HepG2 (cell line): ENCODE results near the gene AK3. TPM values are rescaled to one million over a fixed set of nuclear protein-coding genes. Genes with fewer than 3 reads are reported as not detected.
"Not testable (repeated sequence)": the region's sequence is repeated elsewhere in the genome, so short reads cannot be mapped to it uniquely, and the experiment has no call there.

Experiments
- ATAC-seq: fragments of 200-7000 bp; cut with Tn5 transposase; 3 replicates; pipeline ENCODE4 v1.9.1; 2020; ENCODE audit warnings: mild to moderate bottlenecking, moderate library complexity
- BruUV-seq: library from RNA; stranded (reverse); fragments of 400-500 nt; replicated peaks from 2 replicates; lab custom pipeline; 2021; lab: Mats Ljungman, UMichigan
- CTCF ChIA-PET: fragments of 300-600 bp; formaldehyde crosslinking; extraction: SDS; loops from one replicate; lab custom pipeline; 2021; ENCODE audit warnings: low total read pairs, inconsistent platforms, low intra/inter-chr PET ratio; lab: Yijun Ruan, JAX
- POLR2A ChIA-PET: fragments of 350-600 bp; sonication (Branson Sonifier 250); formaldehyde crosslinking; loops from one replicate; lab custom pipeline; 2020; ENCODE audit warnings: antibody characterized with exemption, inconsistent platforms; lab: Yijun Ruan, JAX
- DNase-seq: peaks from one replicate; pipeline ENCODE4 v3.0.0-alpha.2; 2015; ENCODE audit warnings: low spot score
- FAIRE-seq: peaks from 3 replicates; lab custom pipeline; 2011; peaks lifted over from hg19 to GRCh38; lab: Jason Lieb, UNC
- H2AFZ ChIP-seq: one replicate; pipeline ENCODE4 v1.6.1; 2011; ENCODE audit warnings: low read length, inconsistent platforms
- H3K27ac ChIP-seq: fragments of 300-600 bp; 3 replicates; pipeline ENCODE4 v1.8.0; 2011; ENCODE audit warnings: mixed run types, mild to moderate bottlenecking, mixed read lengths, low read length, inconsistent platforms; ENCODE audit not compliant: insufficient read depth; ENCODE audit errors: extremely low read length
- H3K27me3 ChIP-seq, 2 experiments: fragments of 200-600 bp in 1 of 2; 2 replicates in 1 of 2; 3 replicates in 1 of 2; pipeline versions ENCODE4 v1.6.0 to v1.8.0; 2011; ENCODE audit warnings: low read length in 2 of 2, mild to moderate bottlenecking in 2 of 2, moderate library complexity in 2 of 2, inconsistent platforms in 1 of 2; ENCODE audit not compliant: insufficient read depth in 2 of 2, control insufficient read depth in 1 of 2
- H3K36me3 ChIP-seq, 2 experiments: fragments of 200-600 bp in 1 of 2; replicated peaks in 1 of 2; 2 replicates in 1 of 2; 3 replicates in 1 of 2; pipeline versions ENCODE4 v1.5.1 to v1.8.0; 2011; ENCODE audit warnings: low read length in 2 of 2, inconsistent platforms in 1 of 2; ENCODE audit not compliant: insufficient read depth in 2 of 2, control insufficient read depth in 1 of 2
- H3K4me1 ChIP-seq: 2 replicates; pipeline ENCODE4 v1.5.1; 2012; ENCODE audit warnings: low read length, inconsistent platforms; ENCODE audit not compliant: insufficient read depth
- H3K4me2 ChIP-seq: 2 replicates; pipeline ENCODE4 v1.6.0; 2011; ENCODE audit warnings: low read depth, low read length, inconsistent platforms
- H3K4me3 ChIP-seq, 3 experiments: fragments of 200-600 bp in 1 of 3; sonication (generic), shearing (Covaris generic) in 1 of 3; replicated peaks in 1 of 3; 2 replicates each; pipeline ENCODE4 v1.5.1; 2011 to 2016; ENCODE audit warnings: low read length in 3 of 3, inconsistent platforms in 2 of 3, low read depth in 2 of 3, mild to moderate bottlenecking in 2 of 3, control low read depth in 1 of 3, mixed read lengths in 1 of 3; ENCODE audit not compliant: insufficient read depth in 1 of 3
- H3K79me2 ChIP-seq: one replicate; pipeline ENCODE4 v1.6.1; 2011; ENCODE audit warnings: low read length, inconsistent platforms; ENCODE audit not compliant: insufficient read depth
- H3K9ac ChIP-seq: 2 replicates; pipeline ENCODE4 v1.6.0; 2011; ENCODE audit warnings: mild to moderate bottlenecking, low read depth, low read length, inconsistent platforms; ENCODE audit not compliant: insufficient read depth
- H3K9me3 ChIP-seq: 2 replicates; pipeline ENCODE4 v1.5.1; 2012; ENCODE audit warnings: mild to moderate bottlenecking, low read length
- H4K20me1 ChIP-seq: 2 replicates; pipeline ENCODE4 v1.6.0; 2011; ENCODE audit warnings: inconsistent platforms, mild to moderate bottlenecking, low read length, moderate library complexity; ENCODE audit not compliant: insufficient read depth
- ATF1 ChIP-seq: IDR thresholded peaks from 2 replicates; pipeline ENCODE4 v1.6.1; 2016; ENCODE audit warnings: mild to moderate bottlenecking, control low read depth
- NBN ChIP-seq: fragments of 450-650 bp; conservative IDR thresholded peaks from 2 replicates; pipeline ENCODE4 v1.6.1; 2017
- RBAK ChIP-seq: sonication (generic); formaldehyde crosslinking; IDR thresholded peaks from 2 replicates; pipeline ENCODE4 v1.5.1; 2020; ENCODE audit warnings: mild to moderate bottlenecking, missing genetic modification reagents
- RBFOX2 ChIP-seq: fragments of 200-400 bp; formaldehyde crosslinking; IDR thresholded peaks from 2 replicates; pipeline ENCODE4 v1.6.1; 2017; ENCODE audit warnings: low read depth, mild to moderate bottlenecking, low read length
- REL ChIP-seq: sonication (generic); formaldehyde crosslinking; conservative IDR thresholded peaks from 2 replicates; pipeline ENCODE4 v1.8.0; 2022; ENCODE audit warnings: mild to moderate bottlenecking, missing genetic modification reagents, moderate library complexity
- TCF7L2 ChIP-seq: IDR thresholded peaks from 2 replicates; pipeline ENCODE4 v1.6.1; 2011; ENCODE audit warnings: mild to moderate bottlenecking, low read depth, low read length, moderate library complexity
- THYN1 ChIP-seq: sonication (generic); formaldehyde crosslinking; IDR thresholded peaks from 2 replicates; pipeline ENCODE4 v1.8.1; 2023; ENCODE audit warnings: low read depth, mild to moderate bottlenecking, moderate library complexity, missing genetic modification reagents, borderline replicate concordance
- U2AF2 ChIP-seq: fragments of 200-400 bp; formaldehyde crosslinking; IDR thresholded peaks from 2 replicates; pipeline ENCODE4 v1.6.1; 2017; ENCODE audit warnings: low read depth, mild to moderate bottlenecking, low read length
- ZBTB1 ChIP-seq: sonication (generic); formaldehyde crosslinking; IDR thresholded peaks from 2 replicates; pipeline ENCODE4 v1.4.0; 2020; ENCODE audit warnings: missing genetic modification reagents, borderline replicate concordance
- ZFP36 ChIP-seq: fragments of 150-350 bp; IDR thresholded peaks from 2 replicates; pipeline ENCODE4 v1.6.1; 2018; ENCODE audit warnings: borderline replicate concordance, low read length, low read depth; ENCODE audit not compliant: partially characterized antibody
- ZNF3 ChIP-seq: IDR thresholded peaks from 2 replicates; pipeline ENCODE4 v1.7.0; 2017; ENCODE audit warnings: inconsistent platforms
- ZNF44 ChIP-seq: sonication (generic); formaldehyde crosslinking; IDR thresholded peaks from 2 replicates; pipeline ENCODE4 v1.5.1; 2020; ENCODE audit warnings: mild to moderate bottlenecking, missing genetic modification reagents
- ZNF451 ChIP-seq: sonication (generic); formaldehyde crosslinking; IDR thresholded peaks from 2 replicates; pipeline ENCODE4 v1.5.0; 2020; ENCODE audit warnings: mild to moderate bottlenecking, missing genetic modification reagents
- ZNF550 ChIP-seq: sonication (generic); formaldehyde crosslinking; IDR thresholded peaks from 2 replicates; pipeline ENCODE4 v1.4.0; 2020; ENCODE audit warnings: mild to moderate bottlenecking, missing genetic modification reagents, borderline replicate concordance
- ZNF607 ChIP-seq: sonication (generic); formaldehyde crosslinking; IDR thresholded peaks from 2 replicates; pipeline ENCODE4 v1.5.1; 2020; ENCODE audit warnings: missing genetic modification reagents, mild to moderate bottlenecking, borderline replicate concordance
- ZNF615 ChIP-seq: sonication (generic); formaldehyde crosslinking; IDR thresholded peaks from 2 replicates; pipeline ENCODE4 v1.5.0; 2020; ENCODE audit warnings: mild to moderate bottlenecking, missing genetic modification reagents, borderline replicate concordance
- ZNF709 ChIP-seq: sonication (generic); formaldehyde crosslinking; IDR thresholded peaks from 2 replicates; pipeline ENCODE4 v1.5.0; 2020; ENCODE audit warnings: mild to moderate bottlenecking, missing genetic modification reagents
- ZNF768 ChIP-seq: sonication (generic); formaldehyde crosslinking; IDR thresholded peaks from 2 replicates; pipeline ENCODE4 v1.4.0; 2020; ENCODE audit warnings: missing genetic modification reagents
- WGBS: methylation state at CpG from one replicate; pipeline ENCODE4 v1.1.6; 2017; ENCODE audit warnings: low lambda C conversion rate; 5-methylcytosine and 5-hydroxymethylcytosine counted together
- in situ Hi-C: cut with HindIII; loops from 2 replicates; pipeline ENCODE4 v1.10.0; 2017; ENCODE audit warnings: low pct_unique_long_range_greater_than_20kb; ENCODE audit not compliant: extremely low pct_ligation_motif_present
- intact Hi-C: fragments of 100-400 bp; cut with micrococcal nuclease; formaldehyde crosslinking; loops from one replicate; pipeline ENCODE4 v1.10.0; 2022; ENCODE audit not compliant: unreplicated experiment
- polyA plus RNA-seq, 8 experiments: library from polyadenylated mRNA; depleted of rRNA in 3 of 8; stranded (reverse) in 7 of 8; unstranded in 1 of 8; fragments of >200 nt; fragmentation: Illumina TruSeq in 4 of 8; extraction: Trizol in 4 of 8; gene quantifications; 2 replicates each; pipeline versions ENCODE4 v1.2.1 to v1.2.3, GENCODE V29; 2011 to 2016; ENCODE audit warnings: low read depth in 4 of 8, missing spikeins in 1 of 8, mixed read lengths in 1 of 8; ENCODE audit not compliant: insufficient read depth in 1 of 8
- total RNA-seq, 5 experiments: library from RNA; depleted of rRNA; stranded (reverse); fragments of >200 nt; fragmentation: Illumina TruSeq; extraction: Trizol; gene quantifications; 2 replicates each; pipeline ENCODE4 v1.2.3, GENCODE V29; 2016; ENCODE audit warnings: low read depth in 1 of 5
- TF ChIP-seq, protein P1 (sequence below): sonication (generic); formaldehyde crosslinking; IDR thresholded peaks from 2 replicates; pipeline ENCODE4 v1.9.0; 2022; ENCODE audit warnings: missing genetic modification reagents, mild to moderate bottlenecking, borderline replicate concordance

The AK3 gene
- total and polyA plus RNA-seq, 2 of the 13 experiments (the other 11 are each of a cell fraction or from before 2014, with no cell fraction given): 76.8 to 109 TPM

DNA sequence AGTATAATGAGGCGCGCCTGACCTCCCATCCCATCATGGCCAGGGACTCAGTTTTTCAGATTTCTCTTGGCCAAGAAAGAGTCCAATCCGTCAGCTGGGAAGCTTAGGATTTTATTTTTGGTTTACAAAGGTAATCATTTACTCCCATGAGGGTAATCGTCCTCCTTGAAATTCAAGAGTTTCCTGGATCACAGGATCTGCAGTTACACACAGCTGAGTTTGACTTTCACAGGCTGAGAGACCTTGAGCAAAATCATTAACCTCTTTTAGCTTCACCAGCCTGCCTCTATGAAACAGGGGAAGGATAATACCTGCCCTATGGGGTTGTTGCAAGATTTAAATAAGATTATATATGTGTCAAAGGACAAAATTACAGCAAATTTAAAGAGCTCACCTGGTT lies 15.4 kb upstream of the AK3 start (continued):
- TF ChIP-seq ZNF709 (CRISPR knock-in tag): no peak
- TF ChIP-seq RBAK: no peak
- no peak for TF ChIP-seq ZNF3 (CRISPR knock-in tag)

DNA sequence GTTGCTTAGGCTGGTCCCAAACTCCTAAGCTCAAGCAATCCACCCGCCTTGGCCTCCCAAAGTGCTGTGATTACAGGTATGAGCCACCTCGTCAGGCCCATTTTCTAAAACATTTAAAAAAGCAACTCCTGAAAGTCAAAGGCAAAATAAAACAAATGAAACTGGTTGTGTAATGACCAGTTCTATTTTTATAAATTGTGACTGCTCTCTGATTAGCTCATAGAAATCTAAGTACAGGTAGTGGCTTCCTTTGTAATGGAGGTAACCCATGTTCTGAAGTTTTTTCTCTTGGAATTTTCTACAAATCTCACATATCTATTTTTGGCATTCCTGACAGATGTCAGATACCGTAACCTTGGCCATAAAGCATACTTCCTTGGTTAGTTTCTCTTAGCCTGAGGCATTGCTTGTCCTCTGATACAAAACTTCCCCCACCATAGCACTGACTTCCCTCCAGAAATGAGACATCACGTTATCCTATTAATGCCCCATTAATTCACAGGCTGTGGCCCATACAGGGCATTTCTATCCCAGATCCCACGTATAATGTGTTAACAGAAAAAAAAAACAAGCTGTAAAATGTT lies 14.1 kb upstream of the AK3 start:
- H3K79me2 ChIP-seq: no peaks in the 10 kb centered on the region
- ChIA-PET CTCF (no interaction called here), POLR2A (no interaction called here)
- TF ChIP-seq ZNF768 (CRISPR knock-in tag): no peak
- TF ChIP-seq ZBTB1 (CRISPR knock-in tag): no peak
- no peak for TF ChIP-seq ZNF615 (CRISPR knock-in tag)
- no peak for TF ChIP-seq TCF7L2
- no peak for TF ChIP-seq ZNF451 (CRISPR knock-in tag)
- no peak for TF ChIP-seq ZNF550 (CRISPR knock-in tag)
- no peak for TF ChIP-seq NBN
- no peak for TF ChIP-seq ZNF44
- TF ChIP-seq THYN1 (CRISPR knock-in tag): no peak
- TF ChIP-seq, protein P1, sequence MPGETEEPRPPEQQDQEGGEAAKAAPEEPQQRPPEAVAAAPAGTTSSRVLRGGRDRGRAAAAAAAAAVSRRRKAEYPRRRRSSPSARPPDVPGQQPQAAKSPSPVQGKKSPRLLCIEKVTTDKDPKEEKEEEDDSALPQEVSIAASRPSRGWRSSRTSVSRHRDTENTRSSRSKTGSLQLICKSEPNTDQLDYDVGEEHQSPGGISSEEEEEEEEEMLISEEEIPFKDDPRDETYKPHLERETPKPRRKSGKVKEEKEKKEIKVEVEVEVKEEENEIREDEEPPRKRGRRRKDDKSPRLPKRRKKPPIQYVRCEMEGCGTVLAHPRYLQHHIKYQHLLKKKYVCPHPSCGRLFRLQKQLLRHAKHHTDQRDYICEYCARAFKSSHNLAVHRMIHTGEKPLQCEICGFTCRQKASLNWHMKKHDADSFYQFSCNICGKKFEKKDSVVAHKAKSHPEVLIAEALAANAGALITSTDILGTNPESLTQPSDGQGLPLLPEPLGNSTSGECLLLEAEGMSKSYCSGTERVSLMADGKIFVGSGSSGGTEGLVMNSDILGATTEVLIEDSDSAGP: no peak
- no peak for TF ChIP-seq REL (CRISPR knock-in tag)
- no peak for TF ChIP-seq ZNF607 (CRISPR knock-in tag)
- TF ChIP-seq RBFOX2: no peak
- TF ChIP-seq U2AF2: no peak
- no peak for TF ChIP-seq ZFP36
- no peak for TF ChIP-seq ATF1
- H3K4me2 ChIP-seq: no peak overlapping the region
- no peak overlapping the region for H2AFZ ChIP-seq
- BruUV-seq: no TSS peak
- no peaks in the 10 kb centered on the region for H3K4me1 ChIP-seq
- no peak for ATAC-seq
- in situ Hi-C loops: loop anchor here (5.0 to 25.0 kb wide), 3 partner anchors 232 to 832 kb away; partner anchors contain the start of genes JAK2 and PLGRKT
- H3K36me3 ChIP-seq: no peaks in the 10 kb centered on the region
- no peaks in the 10 kb centered on the region for H3K9me3 ChIP-seq
- intact Hi-C loops: loop anchor here (5.0 kb wide), 1 partner anchor 847 kb away; no protein-coding TSS in a partner anchor
- H3K27me3 ChIP-seq: no peaks in the 10 kb centered on the region; a peak in 1 of 5 replicates
- 51% methylated on average over 5 of the region's 5 CpGs for WGBS
- no peak for FAIRE-seq
- no peaks in the 10 kb centered on the region for H4K20me1 ChIP-seq
- H3K27ac ChIP-seq: no peak overlapping the region
- DNase-seq: no peak
- H3K4me3 ChIP-seq: no peak overlapping the region
- no peak overlapping the region for H3K9ac ChIP-seq

DNA sequence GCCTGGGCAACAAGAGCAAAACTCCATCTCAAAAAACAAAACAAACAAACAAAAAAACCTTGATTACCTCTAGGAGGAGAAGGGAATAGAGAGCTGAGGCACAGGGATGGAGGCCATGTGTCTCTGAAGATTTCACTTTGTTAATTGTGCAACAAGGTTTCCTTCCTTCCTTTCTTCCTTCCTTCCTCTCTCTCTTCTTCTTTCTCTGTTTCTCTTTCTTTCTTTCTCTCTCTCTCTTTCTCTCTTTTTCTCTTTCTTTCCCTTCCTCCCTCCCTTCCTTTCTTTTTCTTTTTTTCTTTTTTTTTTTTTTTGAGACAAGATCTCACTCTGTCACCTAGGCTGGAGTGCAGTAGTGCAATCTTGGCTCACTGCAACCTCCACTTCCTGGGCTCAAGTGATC lies 13.5 kb upstream of the AK3 start:
- DNase-seq, H3K9me3 ChIP-seq, POLR2A ChIA-PET, intact Hi-C loops, H2AFZ ChIP-seq, ATAC-seq, CTCF ChIA-PET, H3K27ac ChIP-seq, H3K4me1 ChIP-seq, H3K9ac ChIP-seq, H3K79me2 ChIP-seq, H4K20me1 ChIP-seq, H3K4me2 ChIP-seq, H3K27me3 ChIP-seq, H3K36me3 ChIP-seq, FAIRE-seq, H3K4me3 ChIP-seq, BruUV-seq: not testable (repeated sequence)
- in situ Hi-C loops: loop anchor here (25.0 kb wide), 2 partner anchors 683 to 833 kb away; partner anchors contain the start of gene PLGRKT
